WERI-Rb-1 (cell line): ENCODE data around the gene SIGLEC12.
"Not testable (repeated sequence)": the region's sequence is repeated elsewhere in the genome, so short reads cannot be mapped to it uniquely, and the experiment has no call there.

Experiments
- DNase-seq: peaks from one replicate; pipeline ENCODE4 v3.0.0-alpha.2; 2020
- H3K27ac ChIP-seq: fragments of 250-450 bp; sonication (Bioruptor Pico); 2 replicates; pipeline ENCODE4 v1.5.1; 2020; ENCODE audit warnings: mild to moderate bottlenecking, moderate library complexity
- H3K27me3 ChIP-seq: fragments of 250-450 bp; sonication (Bioruptor Pico); 2 replicates; pipeline ENCODE4 v1.5.1; 2021; ENCODE audit warnings: mild to moderate bottlenecking, low read depth, moderate library complexity; ENCODE audit not compliant: insufficient read depth, severe bottlenecking
- H3K36me3 ChIP-seq: fragments of 250-450 bp; sonication (Bioruptor Pico); 2 replicates; pipeline ENCODE4 v1.5.1; 2020; ENCODE audit warnings: mild to moderate bottlenecking, moderate library complexity
- H3K4me3 ChIP-seq: 2 replicates; pipeline ENCODE4 v1.5.1; 2011; ENCODE audit warnings: low read depth, mild to moderate bottlenecking, control low read depth, low read length
- H3K9me3 ChIP-seq: fragments of 250-450 bp; sonication (Bioruptor Pico); 2 replicates; pipeline ENCODE4 v1.5.1; 2021; ENCODE audit warnings: mild to moderate bottlenecking, moderate library complexity; ENCODE audit not compliant: severe bottlenecking
- TF ChIP-seq, protein P1 (sequence below): IDR thresholded peaks from 2 replicates; pipeline ENCODE4 v1.5.1; 2011; ENCODE audit warnings: low read depth, mild to moderate bottlenecking, control low read depth, inconsistent platforms, low read length

Gene SIGLEC12

DNA sequence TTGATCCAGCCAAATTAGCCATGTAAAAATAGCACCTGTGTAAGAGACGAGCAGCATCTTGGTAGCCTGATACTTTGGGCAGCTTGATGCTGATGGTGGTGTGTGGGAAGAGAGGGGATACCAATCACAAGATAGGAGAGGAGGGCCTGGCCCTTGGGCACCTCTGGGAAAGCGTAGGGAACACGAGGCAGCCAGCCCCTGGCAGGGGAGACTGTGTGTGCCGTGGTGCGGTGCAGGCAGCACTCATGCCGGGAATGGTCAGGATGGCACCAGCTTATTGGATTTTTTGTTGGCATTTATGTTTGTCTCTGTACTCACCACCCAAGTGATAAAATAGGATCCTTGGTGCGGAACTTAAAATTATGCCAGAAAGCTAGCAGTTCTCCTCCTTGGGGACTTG is 53.6 kb downstream of the SIGLEC12 start:
- Histone ChIP-seq H3K36me3 (no peaks in the 10 kb centered on the region), H3K4me3 (no peak overlapping the region), H3K9me3 (peaks cover 12% of the 10 kb centered on the region), H3K27ac (no peak overlapping the region), H3K27me3 (peaks cover 88% of the 10 kb centered on the region)
- no peak for DNase-seq
- TF ChIP-seq, protein P1, sequence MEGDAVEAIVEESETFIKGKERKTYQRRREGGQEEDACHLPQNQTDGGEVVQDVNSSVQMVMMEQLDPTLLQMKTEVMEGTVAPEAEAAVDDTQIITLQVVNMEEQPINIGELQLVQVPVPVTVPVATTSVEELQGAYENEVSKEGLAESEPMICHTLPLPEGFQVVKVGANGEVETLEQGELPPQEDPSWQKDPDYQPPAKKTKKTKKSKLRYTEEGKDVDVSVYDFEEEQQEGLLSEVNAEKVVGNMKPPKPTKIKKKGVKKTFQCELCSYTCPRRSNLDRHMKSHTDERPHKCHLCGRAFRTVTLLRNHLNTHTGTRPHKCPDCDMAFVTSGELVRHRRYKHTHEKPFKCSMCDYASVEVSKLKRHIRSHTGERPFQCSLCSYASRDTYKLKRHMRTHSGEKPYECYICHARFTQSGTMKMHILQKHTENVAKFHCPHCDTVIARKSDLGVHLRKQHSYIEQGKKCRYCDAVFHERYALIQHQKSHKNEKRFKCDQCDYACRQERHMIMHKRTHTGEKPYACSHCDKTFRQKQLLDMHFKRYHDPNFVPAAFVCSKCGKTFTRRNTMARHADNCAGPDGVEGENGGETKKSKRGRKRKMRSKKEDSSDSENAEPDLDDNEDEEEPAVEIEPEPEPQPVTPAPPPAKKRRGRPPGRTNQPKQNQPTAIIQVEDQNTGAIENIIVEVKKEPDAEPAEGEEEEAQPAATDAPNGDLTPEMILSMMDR = no peak

DNA sequence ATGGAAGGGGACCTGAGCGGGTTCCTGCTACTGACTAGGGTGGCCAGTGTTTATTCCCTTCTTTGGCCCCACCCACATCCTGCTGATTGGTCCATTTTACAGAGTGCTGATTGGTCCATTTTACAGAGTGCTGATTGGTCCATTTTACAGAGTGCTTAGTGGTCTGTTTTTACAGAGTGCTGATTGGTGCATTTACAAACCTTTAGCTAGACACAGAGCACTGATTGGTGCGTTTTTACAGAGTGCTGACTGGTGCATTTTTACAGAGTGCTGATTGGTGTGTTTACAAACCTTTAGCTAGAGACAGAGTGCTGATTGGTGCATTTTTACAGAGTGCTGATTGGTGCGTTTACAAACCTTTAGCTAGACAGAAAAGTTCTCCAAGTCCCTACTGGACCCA is 54.1 kb downstream of the SIGLEC12 start:
- peaks cover 88% of the 10 kb centered on the region for H3K27me3 ChIP-seq
- not testable (repeated sequence) for H3K4me3 ChIP-seq, DNase-seq, H3K27ac ChIP-seq, H3K36me3 ChIP-seq
- peaks cover 12% of the 10 kb centered on the region for H3K9me3 ChIP-seq

DNA sequence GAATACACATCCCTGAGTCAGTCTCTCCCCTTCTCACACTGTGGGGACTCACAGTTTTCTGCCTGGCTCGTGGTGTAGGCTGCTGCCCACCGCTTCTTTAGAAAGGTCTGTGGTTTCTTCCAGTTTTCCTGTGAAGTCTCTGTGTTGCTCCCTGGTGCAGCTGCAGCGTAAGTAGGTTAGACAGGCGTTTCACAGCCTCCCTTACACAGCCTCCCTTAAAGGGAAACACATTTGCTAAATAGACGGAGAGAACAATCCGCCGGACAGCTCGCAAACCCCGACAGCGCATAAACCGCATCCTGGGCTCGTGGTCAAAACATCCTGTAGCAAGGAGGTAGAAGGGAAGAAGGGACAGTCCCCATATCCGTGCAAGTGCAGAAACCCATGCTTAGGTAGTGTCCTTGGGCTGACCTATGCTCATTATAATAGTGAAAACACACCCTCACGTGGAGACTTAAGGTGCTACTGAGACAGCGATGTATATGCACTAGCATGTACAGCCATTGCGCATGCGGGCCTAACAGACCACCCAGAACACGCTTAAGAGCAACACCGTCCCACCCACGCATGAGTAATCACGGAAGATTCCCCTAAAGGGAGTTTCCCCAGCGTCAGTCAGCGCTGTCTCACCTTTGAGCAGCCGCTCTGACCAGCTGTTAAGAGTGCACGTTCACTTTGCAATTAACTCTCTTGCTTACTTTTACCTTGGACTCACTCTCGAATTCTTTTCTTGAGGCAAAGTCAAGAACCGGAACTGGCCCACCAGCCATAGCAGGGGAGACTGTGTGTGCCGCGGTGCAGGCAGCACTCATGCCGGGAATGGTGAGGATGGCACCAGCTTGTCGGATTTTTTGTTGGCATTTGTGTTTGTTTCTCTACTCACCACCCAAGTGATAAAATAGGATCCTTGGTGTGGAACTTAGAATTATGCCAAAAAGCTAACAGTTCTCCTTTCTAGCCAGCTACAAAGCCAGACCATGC is 59.9 kb downstream of the SIGLEC12 start:
- no peak for DNase-seq
- TF ChIP-seq, protein P1 = no peak
- no peak overlapping the region for H3K4me3 ChIP-seq
- peaks cover 2% of the 10 kb centered on the region for H3K9me3 ChIP-seq
- H3K27ac ChIP-seq = no peak overlapping the region
- H3K36me3 ChIP-seq = no peaks in the 10 kb centered on the region
- peaks cover 84% of the 10 kb centered on the region for H3K27me3 ChIP-seq
